Breast epithelium (tissue), 3 donors: Measurements from ENCODE around the gene ZNF155.

Experiments
- POLR2A ChIP-seq: fragments of 450-650 bp; IDR thresholded peaks from one replicate; pipeline ENCODE4 v1.6.1; 2016; ENCODE audit warnings: antibody characterized with exemption, mild to moderate bottlenecking, moderate library complexity
- POLR2AphosphoS5 ChIP-seq, 3 donors: sonication (generic); formaldehyde crosslinking; IDR thresholded peaks; one replicate each; pipeline ENCODE4 v1.6.1; 2017; ENCODE audit warnings: antibody characterized with exemption in 3 of 3
- TF ChIP-seq, protein P1 (sequence below), 3 donors: fragments of 450-650 bp; IDR thresholded peaks; one replicate each; pipeline ENCODE4 v1.5.1; 2016 to 2017; ENCODE audit warnings: antibody characterized with exemption in 3 of 3, mild to moderate bottlenecking in 3 of 3, moderate library complexity in 3 of 3

DNA sequence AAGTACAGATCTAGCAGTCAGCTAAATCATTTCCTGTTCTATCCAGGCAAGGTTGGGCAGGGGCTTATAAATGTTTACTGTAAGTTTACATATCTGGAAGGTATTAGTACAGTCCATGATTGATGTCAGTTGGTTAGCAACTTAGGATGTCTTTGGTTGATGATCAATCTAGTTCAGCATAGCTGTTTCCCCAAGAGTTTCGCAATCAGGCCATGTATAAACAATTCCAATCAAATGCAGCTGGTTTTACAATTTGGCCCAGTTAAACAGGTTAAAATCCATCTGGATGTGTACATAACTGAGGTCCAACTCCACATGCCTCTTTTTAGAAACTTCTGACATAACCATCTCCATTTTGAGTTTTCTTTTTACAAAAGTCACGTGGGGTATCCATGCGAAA, 26.1 kb upstream of the ZNF155 start:
- TF ChIP-seq, protein P1, sequence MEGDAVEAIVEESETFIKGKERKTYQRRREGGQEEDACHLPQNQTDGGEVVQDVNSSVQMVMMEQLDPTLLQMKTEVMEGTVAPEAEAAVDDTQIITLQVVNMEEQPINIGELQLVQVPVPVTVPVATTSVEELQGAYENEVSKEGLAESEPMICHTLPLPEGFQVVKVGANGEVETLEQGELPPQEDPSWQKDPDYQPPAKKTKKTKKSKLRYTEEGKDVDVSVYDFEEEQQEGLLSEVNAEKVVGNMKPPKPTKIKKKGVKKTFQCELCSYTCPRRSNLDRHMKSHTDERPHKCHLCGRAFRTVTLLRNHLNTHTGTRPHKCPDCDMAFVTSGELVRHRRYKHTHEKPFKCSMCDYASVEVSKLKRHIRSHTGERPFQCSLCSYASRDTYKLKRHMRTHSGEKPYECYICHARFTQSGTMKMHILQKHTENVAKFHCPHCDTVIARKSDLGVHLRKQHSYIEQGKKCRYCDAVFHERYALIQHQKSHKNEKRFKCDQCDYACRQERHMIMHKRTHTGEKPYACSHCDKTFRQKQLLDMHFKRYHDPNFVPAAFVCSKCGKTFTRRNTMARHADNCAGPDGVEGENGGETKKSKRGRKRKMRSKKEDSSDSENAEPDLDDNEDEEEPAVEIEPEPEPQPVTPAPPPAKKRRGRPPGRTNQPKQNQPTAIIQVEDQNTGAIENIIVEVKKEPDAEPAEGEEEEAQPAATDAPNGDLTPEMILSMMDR (IDR thresholded peaks at IDR 0.05): no peak
- TF ChIP-seq POLR2A: no peak
- TF ChIP-seq POLR2AphosphoS5 (IDR thresholded peaks at IDR 0.05): no peak
